Stimulated activated CD4-positive, alpha-beta T cell treated with anti-CD3 and anti-CD28 coated beads, Interleukin-12 subunit alpha, Interleukin-12 subunit beta, amount 100 ng/mL, for 24 hours (primary cell): ENCODE data around the gene TRMT13.
"Not testable (repeated sequence)": the region's sequence is repeated elsewhere in the genome, so short reads cannot be mapped to it uniquely, and the experiment has no call there.

Source experiments
- DNase-seq, 2 experiments: peaks; one replicate each; pipeline ENCODE4 v3.0.0-alpha.2; 2020; ENCODE audit warnings: low read depth in 2 of 2

Gene TRMT13

GRCh38 chr1:100162881-100163280 lies 29.9 kb downstream of the TRMT13 start:
- DNase-seq, result no peak

DNA sequence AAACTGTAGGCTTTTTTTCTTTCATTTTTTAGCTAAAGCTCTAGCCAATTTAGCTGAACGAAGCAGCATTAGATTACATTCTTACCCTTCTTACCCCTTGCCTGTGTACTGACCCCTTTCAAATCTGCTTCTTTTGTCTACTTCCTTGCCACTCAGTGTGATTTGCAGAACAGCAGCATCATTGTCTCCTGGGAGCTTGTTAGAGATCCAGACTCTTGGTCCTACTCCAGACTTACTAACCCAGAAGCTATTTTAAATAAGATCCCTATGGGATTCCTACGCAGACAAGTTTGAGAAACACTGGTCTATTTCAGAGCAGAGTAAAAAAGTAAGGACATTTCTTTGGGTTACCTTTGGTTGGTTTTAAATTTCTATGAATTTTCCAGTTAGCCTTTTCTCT lies 31.3 kb downstream of the TRMT13 start:
- DNase-seq, result no peak

- no peak for DNase-seq
These were observed 31.7 kb downstream of the TRMT13 start for GRCh38 chr1:100164702-100165101.

GRCh38 chr1:100168051-100168450 lies 35.1 kb downstream of the TRMT13 start:
- no peak for DNase-seq

DNA sequence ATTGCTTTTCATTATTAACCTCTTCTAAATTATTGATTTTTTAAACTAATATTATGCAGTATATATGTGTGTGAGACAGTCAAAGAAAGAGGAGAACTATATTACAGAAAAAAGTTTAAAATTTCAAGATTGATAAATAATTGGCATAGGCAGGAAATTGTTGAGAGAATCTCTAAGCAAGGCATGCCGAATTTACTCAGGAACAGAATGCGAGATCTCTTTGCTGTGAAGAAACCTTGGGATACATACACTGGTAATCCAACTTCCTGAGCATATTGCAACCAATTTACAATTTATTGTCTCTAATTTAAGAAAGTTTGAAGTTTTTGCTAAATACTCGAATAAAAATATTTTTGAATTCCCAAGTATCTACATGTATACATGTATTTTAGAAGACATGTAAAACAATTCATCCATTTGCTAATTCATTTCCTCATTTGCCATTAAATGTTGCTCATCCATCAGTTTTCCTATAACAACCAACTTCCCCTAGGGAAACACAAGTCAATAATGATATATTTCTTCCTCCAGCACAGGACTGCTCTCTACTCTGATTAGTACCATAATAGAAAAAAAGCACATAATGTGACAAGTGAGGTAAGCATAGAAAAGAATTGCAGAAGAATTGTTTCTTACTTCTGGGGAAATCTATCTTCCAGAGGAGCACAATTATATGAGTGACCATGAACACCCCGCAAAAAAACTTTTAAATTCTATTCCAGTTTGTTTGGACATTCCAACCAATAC lies 44.5 kb downstream of the TRMT13 start:
- DNase-seq, result no peak

- DNase-seq, result no peak
These were observed 45.1 kb downstream of the TRMT13 start, which contains the start of gene LRRC39 for GRCh38 chr1:100178091-100178490. TSS of gene LRRC39 (minus strand) at chr1:100178256. CDS start at chr1:100168516, 9,740 bp downstream.

- DNase-seq, result no peak
These were observed 50.4 kb downstream of the TRMT13 start for GRCh38 chr1:100183370-100183769.

DNA sequence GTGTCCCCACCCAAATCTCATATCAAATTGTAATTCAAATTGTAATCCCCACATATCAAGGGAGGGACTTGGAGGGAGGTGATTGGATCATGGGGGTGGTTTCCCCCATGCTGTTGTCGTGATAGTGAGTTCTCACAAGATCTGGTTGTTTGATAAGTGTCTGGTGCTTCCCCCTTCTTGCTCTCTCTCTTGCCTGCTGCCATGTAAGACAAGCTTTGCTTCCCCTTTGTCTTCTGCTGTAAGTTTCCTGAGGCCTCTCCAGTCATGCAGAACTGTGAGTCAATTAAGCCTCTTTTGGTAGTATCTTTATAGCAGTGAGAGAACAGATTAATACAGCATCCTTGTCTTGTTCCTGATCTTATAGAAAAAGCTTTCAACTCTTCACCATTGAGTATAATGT lies 51.6 kb downstream of the TRMT13 start:
- DNase-seq, result no peak

GRCh38 chr1:100187912-100188311 lies 54.9 kb downstream of the TRMT13 start:
- no peak for DNase-seq

DNA sequence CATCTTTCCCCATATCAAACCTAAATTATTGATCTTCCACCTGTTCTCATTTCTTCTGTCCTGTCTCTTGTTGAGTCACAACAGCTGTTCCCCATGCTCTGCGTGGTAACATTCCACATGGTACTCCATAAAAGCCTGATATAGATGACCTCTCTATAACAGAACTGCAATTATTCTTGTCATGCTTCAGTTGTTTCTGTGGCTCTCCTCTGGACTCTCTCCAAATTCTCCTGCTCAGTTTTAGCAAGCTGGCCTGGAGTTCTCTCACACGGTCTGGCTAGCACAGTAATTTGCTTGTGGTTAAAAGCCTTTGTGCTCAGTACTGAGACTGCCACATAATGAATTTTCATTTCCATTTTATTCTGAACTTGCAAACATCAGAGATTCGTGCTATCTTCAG lies 55.7 kb downstream of the TRMT13 start:
- DNase-seq, result no peak

GRCh38 chr1:100198596-100198995 lies 65.6 kb downstream of the TRMT13 start:
- DNase-seq, result no peak

DNA sequence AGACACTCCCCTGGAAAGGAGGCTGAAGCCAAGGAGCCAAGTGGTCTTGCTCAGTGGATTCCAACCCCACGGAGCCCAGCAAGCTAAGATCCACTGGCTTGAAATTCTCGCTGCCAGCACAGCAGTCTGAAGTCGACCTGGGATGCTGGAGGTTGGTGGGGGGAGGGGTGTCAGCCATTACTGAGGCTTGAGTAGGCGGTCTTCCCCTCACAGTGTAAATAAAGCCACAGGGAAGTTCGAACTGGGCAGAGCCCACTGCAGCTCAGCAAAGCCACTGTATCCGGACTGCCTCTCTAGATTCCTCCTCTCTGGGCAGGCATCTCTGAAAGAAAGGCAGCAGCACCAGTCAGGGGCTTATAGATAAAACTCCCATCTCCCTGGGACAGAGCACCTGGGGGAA lies 67.1 kb downstream of the TRMT13 start:
- DNase-seq, result not testable (repeated sequence)
